Thoracic aorta (tissue), 2 donors: ENCODE measurements around the gene LIPE. TPM values are rescaled to one million over a fixed set of nuclear protein-coding genes. Genes with fewer than 3 reads are reported as not detected.

Experiments
- ATAC-seq: fragments of 150-250 bp; one replicate; pipeline ENCODE4 v1.8.0; 2017; ENCODE audit warnings: low read depth; ENCODE audit not compliant: insufficient number of reproducible peaks, low FRiP score
- DNase-seq: peaks from one replicate; pipeline ENCODE4 v3.0.0-alpha.2; 2020; ENCODE audit warnings: low spot score
- H3K27ac ChIP-seq, 2 donors: fragments of 200-600 bp; sonication (generic); 1 replicate in 1 of 2; 2 replicates in 1 of 2; pipeline ENCODE4 v1.5.1; 2016; ENCODE audit warnings: mild to moderate bottlenecking in 2 of 2, moderate library complexity in 2 of 2
- H3K27me3 ChIP-seq: fragments of 200-600 bp; sonication (generic); replicated peaks from 2 replicates; pipeline ENCODE4 v1.6.0; 2016; ENCODE audit warnings: mild to moderate bottlenecking; ENCODE audit not compliant: insufficient read depth
- H3K36me3 ChIP-seq: fragments of 200-600 bp; sonication (generic); one replicate; pipeline ENCODE4 v1.5.1; 2016
- H3K4me1 ChIP-seq, 2 donors: fragments of 200-600 bp; sonication (generic); 1 replicate in 1 of 2; 2 replicates in 1 of 2; pipeline versions ENCODE4 v1.5.1 to v1.6.0; 2016; ENCODE audit warnings: low read depth in 2 of 2, mild to moderate bottlenecking in 1 of 2; ENCODE audit not compliant: control insufficient read depth in 1 of 2
- H3K4me3 ChIP-seq: fragments of 200-600 bp; sonication (generic); 2 replicates; pipeline ENCODE4 v1.5.1; 2016; ENCODE audit warnings: mild to moderate bottlenecking
- H3K9me3 ChIP-seq: fragments of 200-600 bp; sonication (generic); 2 replicates; pipeline ENCODE4 v1.5.1; 2016
- total RNA-seq, 2 donors: library from RNA; depleted of rRNA; stranded (reverse); fragments of >200 nt; gene quantifications; one replicate each; pipeline versions ENCODE4 v1.1.0 to v1.2.3, GENCODE V29; 2016
- TF ChIP-seq, protein P1 (sequence below): fragments of 200-600 bp; sonication (generic); IDR thresholded peaks from one replicate; pipeline ENCODE4 v1.5.1; 2019; ENCODE audit warnings: antibody characterized with exemption

The LIPE gene
- total RNA-seq, 2 donors from 2014 or later: 4.5 to 7.3 TPM

DNA sequence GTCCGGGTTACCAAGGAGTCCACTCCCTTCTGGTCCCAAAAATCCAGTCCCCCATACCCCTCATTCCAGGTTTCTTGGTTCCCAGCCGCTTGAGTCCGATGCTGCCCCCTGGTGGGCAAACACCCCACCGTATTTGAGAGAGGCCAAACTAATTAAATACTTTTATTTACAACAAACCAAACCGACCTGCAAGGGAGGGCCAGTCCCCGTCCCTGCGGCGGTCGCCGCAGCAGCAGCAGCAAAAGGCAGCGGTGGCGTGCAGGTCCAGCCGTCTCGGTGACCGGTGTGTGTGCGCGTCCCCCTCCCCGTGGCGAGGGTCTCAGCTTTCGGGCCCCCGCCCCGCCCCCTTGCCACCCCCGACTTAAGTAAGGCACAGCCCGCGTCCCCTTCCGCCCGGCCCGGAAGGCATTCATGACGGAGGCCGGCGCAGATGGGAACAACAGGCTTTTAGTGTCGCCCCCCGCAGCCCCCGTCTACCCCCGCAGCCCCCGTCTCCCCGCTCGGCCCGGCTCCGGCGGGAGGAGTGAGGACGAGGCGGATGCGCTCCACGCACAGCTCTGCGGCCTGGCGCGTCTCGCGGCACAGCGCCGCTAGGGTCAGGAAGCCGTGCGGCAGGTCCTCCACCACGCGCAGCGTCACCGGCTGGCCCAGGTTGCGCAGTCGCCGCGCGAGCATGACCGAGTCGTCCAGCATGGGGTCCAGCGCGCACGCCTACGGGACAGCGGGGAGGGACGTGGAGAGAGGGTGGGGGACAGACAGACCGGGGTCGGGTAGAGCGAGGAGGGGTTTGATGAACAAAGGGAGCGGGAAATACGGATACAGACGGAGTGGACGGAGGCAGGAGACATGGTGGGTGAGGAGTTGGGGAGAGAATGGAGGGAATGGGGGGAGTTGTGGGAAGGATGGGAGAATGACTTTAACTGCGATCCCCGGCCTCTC is 25.6 kb downstream of the LIPE start:
- TF ChIP-seq, protein P1, sequence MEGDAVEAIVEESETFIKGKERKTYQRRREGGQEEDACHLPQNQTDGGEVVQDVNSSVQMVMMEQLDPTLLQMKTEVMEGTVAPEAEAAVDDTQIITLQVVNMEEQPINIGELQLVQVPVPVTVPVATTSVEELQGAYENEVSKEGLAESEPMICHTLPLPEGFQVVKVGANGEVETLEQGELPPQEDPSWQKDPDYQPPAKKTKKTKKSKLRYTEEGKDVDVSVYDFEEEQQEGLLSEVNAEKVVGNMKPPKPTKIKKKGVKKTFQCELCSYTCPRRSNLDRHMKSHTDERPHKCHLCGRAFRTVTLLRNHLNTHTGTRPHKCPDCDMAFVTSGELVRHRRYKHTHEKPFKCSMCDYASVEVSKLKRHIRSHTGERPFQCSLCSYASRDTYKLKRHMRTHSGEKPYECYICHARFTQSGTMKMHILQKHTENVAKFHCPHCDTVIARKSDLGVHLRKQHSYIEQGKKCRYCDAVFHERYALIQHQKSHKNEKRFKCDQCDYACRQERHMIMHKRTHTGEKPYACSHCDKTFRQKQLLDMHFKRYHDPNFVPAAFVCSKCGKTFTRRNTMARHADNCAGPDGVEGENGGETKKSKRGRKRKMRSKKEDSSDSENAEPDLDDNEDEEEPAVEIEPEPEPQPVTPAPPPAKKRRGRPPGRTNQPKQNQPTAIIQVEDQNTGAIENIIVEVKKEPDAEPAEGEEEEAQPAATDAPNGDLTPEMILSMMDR: peak; percentile 80
- Histone ChIP-seq H3K4me3 (peak overlapping the region; percentile 80), H3K36me3 (no peaks in the 10 kb centered on the region), H3K4me1 (peaks cover 8 to 21% of the 10 kb centered on the region in 2 donors), H3K27me3 (no peaks in the 10 kb centered on the region), H3K27ac (no peak overlapping the region), H3K9me3 (no peaks in the 10 kb centered on the region)
- no peak for DNase-seq
- ATAC-seq: no peak

DNA sequence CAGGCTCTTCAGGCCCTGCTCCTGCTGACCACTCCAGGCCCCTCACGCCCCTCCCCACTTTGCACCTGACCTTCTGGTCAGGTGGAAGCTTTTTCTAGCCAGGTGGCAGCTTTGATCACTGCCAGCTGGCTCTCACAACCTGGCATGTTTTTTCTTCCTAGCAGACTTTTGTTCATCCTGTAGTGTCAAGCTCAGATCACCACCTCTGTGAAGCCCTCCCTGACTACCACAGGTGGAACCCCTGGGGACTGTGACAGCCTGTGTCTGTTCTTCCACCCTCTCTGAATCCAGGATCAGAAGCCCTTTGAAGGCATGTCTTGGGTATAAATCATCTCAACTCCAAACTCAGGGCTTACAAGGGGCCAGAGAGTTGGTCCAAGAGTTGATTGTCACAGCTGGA is 26.8 kb downstream of the LIPE start:
- H3K27ac ChIP-seq: no peak overlapping the region
- ATAC-seq (no peak), DNase-seq (no peak)
- no peaks in the 10 kb centered on the region for H3K9me3 ChIP-seq
- no peaks in the 10 kb centered on the region for H3K36me3 ChIP-seq
- H3K4me3 ChIP-seq: no peak overlapping the region
- TF ChIP-seq, protein P1: no peak
- H3K4me1 ChIP-seq: peaks cover 8 to 21% of the 10 kb centered on the region in 2 donors
- H3K27me3 ChIP-seq: no peaks in the 10 kb centered on the region

GRCh38 chr19:42397263-42398166 is 29.7 kb downstream of the LIPE start:
- Histone ChIP-seq H3K4me3 (peak overlapping the region; percentile 71), H3K36me3 (no peaks in the 10 kb centered on the region), H3K27me3 (no peaks in the 10 kb centered on the region), H3K9me3 (no peaks in the 10 kb centered on the region), H3K4me1 (peaks cover 8 to 21% of the 10 kb centered on the region in 2 donors), H3K27ac (peak overlapping the region; percentile 78 to 79)
- ATAC-seq: no peak
- TF ChIP-seq, protein P1: no peak
- DNase-seq: no peak

- DNase-seq: peak; percentile 87
- peak; percentile 99 for ATAC-seq
- Histone ChIP-seq H3K27ac (peak overlapping the region; percentile 78 to 79), H3K4me1 (peaks cover 8 to 14% of the 10 kb centered on the region in 2 donors), H3K36me3 (no peaks in the 10 kb centered on the region), H3K27me3 (no peaks in the 10 kb centered on the region), H3K4me3 (peak overlapping the region; percentile 71), H3K9me3 (no peaks in the 10 kb centered on the region)
- TF ChIP-seq, protein P1: no peak
Measured at GRCh38 chr19:42396381-42397262, 30.6 kb downstream of the LIPE start.
